GM23338 (cell line): ENCODE measurements around the gene CD247. TPM values are rescaled to one million over a fixed set of nuclear protein-coding genes. Genes with fewer than 3 reads are reported as not detected.
A peak's percentile ranks its signal among the peaks of the same experiment; 100 is the strongest.

Source experiments
- ATAC-seq: fragments of 200-7000 bp; cut with Tn5 transposase; 3 replicates; pipeline ENCODE4 v1.9.1; 2020
- DNase-seq: peaks from one replicate; pipeline ENCODE4 v3.0.0-alpha.2; 2015; ENCODE audit warnings: low spot score
- H2AFZ ChIP-seq: fragments of 200-600 bp; sonication (generic); 2 replicates; pipeline ENCODE4 v1.8.0; 2016; ENCODE audit warnings: antibody characterized with exemption, mild to moderate bottlenecking, moderate library complexity
- H3F3A ChIP-seq: fragments of 200-600 bp; sonication (generic); replicated peaks from 2 replicates; pipeline ENCODE4 v1.8.0; 2017; ENCODE audit warnings: antibody characterized with exemption, mixed run types, low read depth
- H3K27ac ChIP-seq: fragments of 200-600 bp; sonication (generic); 2 replicates; pipeline ENCODE4 v1.6.1; 2016; ENCODE audit warnings: low read depth
- H3K27me3 ChIP-seq: fragments of 200-600 bp; sonication (generic); 2 replicates; pipeline ENCODE4 v1.8.0; 2016; ENCODE audit warnings: mild to moderate bottlenecking, mixed run types, moderate library complexity; ENCODE audit not compliant: insufficient read depth
- H3K36me3 ChIP-seq: fragments of 200-600 bp; sonication (generic); 2 replicates; pipeline ENCODE4 v1.8.0; 2016; ENCODE audit warnings: mild to moderate bottlenecking; ENCODE audit not compliant: insufficient read depth
- H3K4me1 ChIP-seq: fragments of 200-600 bp; sonication (generic); 2 replicates; pipeline ENCODE4 v1.8.0; 2016; ENCODE audit warnings: mild to moderate bottlenecking, moderate library complexity; ENCODE audit not compliant: insufficient read depth
- H3K4me2 ChIP-seq: fragments of 200-600 bp; sonication (generic); 2 replicates; pipeline ENCODE4 v1.7.1; 2017; ENCODE audit warnings: mixed run types
- H3K4me3 ChIP-seq: fragments of 200-600 bp; sonication (generic); 2 replicates; pipeline ENCODE4 v1.6.1; 2016; ENCODE audit warnings: mixed run types
- H3K79me2 ChIP-seq: fragments of 200-600 bp; sonication (generic); replicated peaks from 2 replicates; pipeline ENCODE4 v1.8.0; 2017; ENCODE audit warnings: mild to moderate bottlenecking; ENCODE audit not compliant: insufficient read depth
- H3K9me2 ChIP-seq: fragments of 200-600 bp; sonication (generic); 2 replicates; pipeline ENCODE4 v1.8.0; 2017; ENCODE audit not compliant: insufficient read depth
- H4K20me1 ChIP-seq: fragments of 200-600 bp; sonication (generic); replicated peaks from 2 replicates; pipeline ENCODE4 v1.8.0; 2017; ENCODE audit warnings: mild to moderate bottlenecking; ENCODE audit not compliant: insufficient read depth
- H3K27ac Mint-ChIP-seq: 2 replicates; pipeline ENCODE4 v1.8.0; 2020; ENCODE audit warnings: inconsistent platforms, mild to moderate bottlenecking, moderate library complexity, mixed read lengths
- H3K27me3 Mint-ChIP-seq: 3 replicates; pipeline ENCODE4 v1.8.0; 2022; ENCODE audit warnings: low read depth, mild to moderate bottlenecking, moderate library complexity, mixed read lengths, inconsistent platforms; ENCODE audit not compliant: insufficient read depth, poor library complexity
- H3K36me3 Mint-ChIP-seq: 3 replicates; pipeline ENCODE4 v1.8.0; 2021; ENCODE audit warnings: low read depth, mild to moderate bottlenecking, inconsistent platforms, moderate library complexity, mixed read lengths
- H3K4me1 Mint-ChIP-seq: 3 replicates; pipeline ENCODE4 v1.8.0; 2020; ENCODE audit warnings: mild to moderate bottlenecking, inconsistent platforms, mixed read lengths
- H3K4me3 Mint-ChIP-seq: 3 replicates; pipeline ENCODE4 v1.8.0; 2021; ENCODE audit warnings: moderate library complexity, mild to moderate bottlenecking, inconsistent platforms, mixed read lengths
- H3K9me3 Mint-ChIP-seq: 3 replicates; pipeline ENCODE4 v1.8.0; 2020; ENCODE audit warnings: moderate library complexity, mild to moderate bottlenecking, inconsistent platforms, mixed read lengths
- CREB1 ChIP-seq: fragments of 250-450 bp; sonication (Bioruptor Pico); IDR thresholded peaks from 2 replicates; pipeline ENCODE4 v1.5.0; 2020; ENCODE audit warnings: low read depth, mild to moderate bottlenecking, moderate library complexity
- EZH2 ChIP-seq: fragments of 200-600 bp; sonication (generic); IDR thresholded peaks from one replicate; pipeline ENCODE4 v1.8.0; 2017; ENCODE audit warnings: antibody characterized with exemption, mild to moderate bottlenecking, low read depth; ENCODE audit not compliant: unreplicated experiment
- EZH2phosphoT487 ChIP-seq: fragments of 200-600 bp; sonication (generic); IDR thresholded peaks from one replicate; pipeline ENCODE4 v1.8.1; 2018; ENCODE audit warnings: antibody characterized with exemption; ENCODE audit not compliant: unreplicated experiment
- JUNB ChIP-seq: IDR thresholded peaks from one replicate; pipeline ENCODE4 v1.6.1; 2016; ENCODE audit warnings: antibody characterized with exemption; ENCODE audit not compliant: unreplicated experiment
- NANOG ChIP-seq: IDR thresholded peaks from 2 replicates; pipeline ENCODE4 v1.6.1; 2016; ENCODE audit warnings: antibody characterized with exemption, borderline replicate concordance
- POLR2AphosphoS5 ChIP-seq: IDR thresholded peaks from 2 replicates; pipeline ENCODE4 v1.6.1; 2016; ENCODE audit warnings: antibody characterized with exemption, low read depth
- STAT1 ChIP-seq: IDR thresholded peaks from one replicate; pipeline ENCODE4 v1.6.1; 2016; ENCODE audit warnings: antibody characterized with exemption; ENCODE audit not compliant: unreplicated experiment
- ZNF331 ChIP-seq: fragments of 250-450 bp; sonication (Bioruptor Pico); IDR thresholded peaks from 2 replicates; pipeline ENCODE4 v1.5.0; 2020; ENCODE audit warnings: low read depth, mild to moderate bottlenecking, moderate library complexity
- polyA plus RNA-seq: library from polyadenylated mRNA; unstranded; fragments of >200 nt; fragmentation: Nextera tagmentation; extraction: Ambion mirVana; gene quantifications from 2 replicates; pipeline ENCODE4 v1.2.1, GENCODE V29; 2016
- total RNA-seq: library from RNA; depleted of rRNA; stranded (reverse); fragments of >200 nt; shearing (Covaris generic); gene quantifications from 2 replicates; pipeline ENCODE4 v1.2.3, GENCODE V29; 2014
- TF ChIP-seq, protein P1 (sequence below): fragments of 250-450 bp; sonication (Bioruptor Pico); IDR thresholded peaks from 2 replicates; pipeline ENCODE4 v1.5.0; 2020; ENCODE audit warnings: mild to moderate bottlenecking, moderate library complexity
- TF ChIP-seq, protein P2 (sequence below): IDR thresholded peaks from 2 replicates; pipeline ENCODE4 v1.6.1; 2016; ENCODE audit warnings: antibody characterized with exemption
- TF ChIP-seq, protein P3 (sequence below), 2 experiments: fragments of 200-600 bp in 1 of 2; sonication (generic) in 1 of 2; conservative IDR thresholded peaks; 2 replicates each; pipeline versions ENCODE4 v1.5.1 to v1.6.1; 2016 to 2017; ENCODE audit warnings: antibody characterized with exemption in 2 of 2, low read depth in 2 of 2, mild to moderate bottlenecking in 2 of 2, moderate library complexity in 1 of 2
- TF ChIP-seq, protein P4 (sequence below): IDR thresholded peaks from one replicate; pipeline ENCODE4 v1.6.1; 2018; ENCODE audit warnings: antibody characterized with exemption; ENCODE audit not compliant: unreplicated experiment

CD247 gene
- total and polyA plus RNA-seq, 2 experiments from 2014 or later = 1.2 to 1.4 TPM

DNA sequence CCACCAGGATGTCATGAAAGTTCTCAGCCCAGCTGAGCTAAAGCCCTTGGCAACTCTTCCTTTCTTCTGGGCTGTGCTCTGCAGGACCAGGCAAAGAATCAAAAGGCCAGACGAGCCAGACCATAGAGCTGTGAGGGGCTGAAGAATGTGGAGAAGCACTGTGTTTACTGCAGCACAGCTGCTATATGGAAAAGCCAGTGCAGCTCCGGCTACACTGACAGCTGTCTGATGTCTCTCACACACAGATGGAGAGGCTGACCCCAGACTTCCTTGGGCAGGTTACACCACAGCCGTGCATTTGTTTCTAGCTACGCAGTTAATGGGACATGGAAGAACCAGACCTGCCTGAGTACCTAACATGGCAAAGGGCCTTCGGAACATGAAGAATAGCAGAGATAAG is 40.3 kb downstream of the CD247 start:
- Histone ChIP-seq H3K27ac (no peak overlapping the region), H2AFZ (peak overlapping the region; percentile 76; the same call in 1 of the 2 replicates)
- DNase-seq = no peak

More for the DNA sequence above, 40.3 kb downstream of the CD247 start:
- Histone ChIP-seq H3K4me3 (no peak overlapping the region), H3K36me3 (no peaks in the 10 kb centered on the region; the same call in 1 of the 2 replicates), H3K4me2 (no peak overlapping the region), H3F3A (no peaks in the 10 kb centered on the region), H3K9me2 (no peaks in the 10 kb centered on the region), H4K20me1 (no peaks in the 10 kb centered on the region), H3K4me1 (no peaks in the 10 kb centered on the region; the same call in 1 of the 2 replicates), H3K27me3 (no peaks in the 10 kb centered on the region), H3K79me2 (no peaks in the 10 kb centered on the region)
- Mint-ChIP-seq H3K27ac (no peak overlapping the region), H3K9me3 (no peaks in the 10 kb centered on the region), H3K27me3 (peaks cover 2% of the 10 kb centered on the region), H3K4me3 (no peak overlapping the region), H3K36me3 (no peaks in the 10 kb centered on the region), H3K4me1 (peaks cover 6% of the 10 kb centered on the region)
- no peak for ATAC-seq
- TF ChIP-seq ZNF331 (CRISPR knock-in tag) = no peak
- TF ChIP-seq STAT1 = no peak
- TF ChIP-seq JUNB = no peak
- TF ChIP-seq, protein P1, sequence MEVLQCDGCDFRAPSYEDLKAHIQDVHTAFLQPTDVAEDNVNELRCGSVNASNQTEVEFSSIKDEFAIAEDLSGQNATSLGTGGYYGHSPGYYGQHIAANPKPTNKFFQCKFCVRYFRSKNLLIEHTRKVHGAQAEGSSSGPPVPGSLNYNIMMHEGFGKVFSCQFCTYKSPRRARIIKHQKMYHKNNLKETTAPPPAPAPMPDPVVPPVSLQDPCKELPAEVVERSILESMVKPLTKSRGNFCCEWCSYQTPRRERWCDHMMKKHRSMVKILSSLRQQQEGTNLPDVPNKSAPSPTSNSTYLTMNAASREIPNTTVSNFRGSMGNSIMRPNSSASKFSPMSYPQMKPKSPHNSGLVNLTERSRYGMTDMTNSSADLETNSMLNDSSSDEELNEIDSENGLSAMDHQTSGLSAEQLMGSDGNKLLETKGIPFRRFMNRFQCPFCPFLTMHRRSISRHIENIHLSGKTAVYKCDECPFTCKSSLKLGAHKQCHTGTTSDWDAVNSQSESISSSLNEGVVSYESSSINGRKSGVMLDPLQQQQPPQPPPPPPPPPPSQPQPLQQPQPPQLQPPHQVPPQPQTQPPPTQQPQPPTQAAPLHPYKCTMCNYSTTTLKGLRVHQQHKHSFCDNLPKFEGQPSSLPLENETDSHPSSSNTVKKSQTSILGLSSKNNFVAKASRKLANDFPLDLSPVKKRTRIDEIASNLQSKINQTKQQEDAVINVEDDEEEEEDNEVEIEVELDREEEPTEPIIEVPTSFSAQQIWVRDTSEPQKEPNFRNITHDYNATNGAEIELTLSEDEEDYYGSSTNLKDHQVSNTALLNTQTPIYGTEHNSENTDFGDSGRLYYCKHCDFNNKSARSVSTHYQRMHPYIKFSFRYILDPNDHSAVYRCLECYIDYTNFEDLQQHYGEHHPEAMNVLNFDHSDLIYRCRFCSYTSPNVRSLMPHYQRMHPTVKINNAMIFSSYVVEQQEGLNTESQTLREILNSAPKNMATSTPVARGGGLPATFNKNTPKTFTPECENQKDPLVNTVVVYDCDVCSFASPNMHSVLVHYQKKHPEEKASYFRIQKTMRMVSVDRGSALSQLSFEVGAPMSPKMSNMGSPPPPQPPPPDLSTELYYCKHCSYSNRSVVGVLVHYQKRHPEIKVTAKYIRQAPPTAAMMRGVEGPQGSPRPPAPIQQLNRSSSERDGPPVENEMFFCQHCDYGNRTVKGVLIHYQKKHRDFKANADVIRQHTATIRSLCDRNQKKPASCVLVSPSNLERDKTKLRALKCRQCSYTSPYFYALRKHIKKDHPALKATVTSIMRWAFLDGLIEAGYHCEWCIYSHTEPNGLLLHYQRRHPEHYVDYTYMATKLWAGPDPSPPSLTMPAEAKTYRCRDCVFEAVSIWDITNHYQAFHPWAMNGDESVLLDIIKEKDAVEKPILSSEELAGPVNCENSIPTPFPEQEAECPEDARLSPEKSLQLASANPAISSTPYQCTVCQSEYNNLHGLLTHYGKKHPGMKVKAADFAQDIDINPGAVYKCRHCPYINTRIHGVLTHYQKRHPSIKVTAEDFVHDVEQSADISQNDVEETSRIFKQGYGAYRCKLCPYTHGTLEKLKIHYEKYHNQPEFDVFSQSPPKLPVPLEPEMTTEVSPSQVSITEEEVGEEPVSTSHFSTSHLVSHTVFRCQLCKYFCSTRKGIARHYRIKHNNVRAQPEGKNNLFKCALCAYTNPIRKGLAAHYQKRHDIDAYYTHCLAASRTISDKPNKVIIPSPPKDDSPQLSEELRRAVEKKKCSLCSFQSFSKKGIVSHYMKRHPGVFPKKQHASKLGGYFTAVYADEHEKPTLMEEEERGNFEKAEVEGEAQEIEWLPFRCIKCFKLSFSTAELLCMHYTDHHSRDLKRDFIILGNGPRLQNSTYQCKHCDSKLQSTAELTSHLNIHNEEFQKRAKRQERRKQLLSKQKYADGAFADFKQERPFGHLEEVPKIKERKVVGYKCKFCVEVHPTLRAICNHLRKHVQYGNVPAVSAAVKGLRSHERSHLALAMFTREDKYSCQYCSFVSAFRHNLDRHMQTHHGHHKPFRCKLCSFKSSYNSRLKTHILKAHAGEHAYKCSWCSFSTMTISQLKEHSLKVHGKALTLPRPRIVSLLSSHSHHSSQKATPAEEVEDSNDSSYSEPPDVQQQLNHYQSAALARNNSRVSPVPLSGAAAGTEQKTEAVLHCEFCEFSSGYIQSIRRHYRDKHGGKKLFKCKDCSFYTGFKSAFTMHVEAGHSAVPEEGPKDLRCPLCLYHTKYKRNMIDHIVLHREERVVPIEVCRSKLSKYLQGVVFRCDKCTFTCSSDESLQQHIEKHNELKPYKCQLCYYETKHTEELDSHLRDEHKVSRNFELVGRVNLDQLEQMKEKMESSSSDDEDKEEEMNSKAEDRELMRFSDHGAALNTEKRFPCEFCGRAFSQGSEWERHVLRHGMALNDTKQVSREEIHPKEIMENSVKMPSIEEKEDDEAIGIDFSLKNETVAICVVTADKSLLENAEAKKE (CRISPR knock-in tag) = no peak
- TF ChIP-seq, protein P2, sequence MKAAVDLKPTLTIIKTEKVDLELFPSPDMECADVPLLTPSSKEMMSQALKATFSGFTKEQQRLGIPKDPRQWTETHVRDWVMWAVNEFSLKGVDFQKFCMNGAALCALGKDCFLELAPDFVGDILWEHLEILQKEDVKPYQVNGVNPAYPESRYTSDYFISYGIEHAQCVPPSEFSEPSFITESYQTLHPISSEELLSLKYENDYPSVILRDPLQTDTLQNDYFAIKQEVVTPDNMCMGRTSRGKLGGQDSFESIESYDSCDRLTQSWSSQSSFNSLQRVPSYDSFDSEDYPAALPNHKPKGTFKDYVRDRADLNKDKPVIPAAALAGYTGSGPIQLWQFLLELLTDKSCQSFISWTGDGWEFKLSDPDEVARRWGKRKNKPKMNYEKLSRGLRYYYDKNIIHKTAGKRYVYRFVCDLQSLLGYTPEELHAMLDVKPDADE = no peak
- TF ChIP-seq CREB1 (CRISPR knock-in tag) = no peak
- no peak for TF ChIP-seq NANOG
- no peak for TF ChIP-seq EZH2
- TF ChIP-seq, protein P3, sequence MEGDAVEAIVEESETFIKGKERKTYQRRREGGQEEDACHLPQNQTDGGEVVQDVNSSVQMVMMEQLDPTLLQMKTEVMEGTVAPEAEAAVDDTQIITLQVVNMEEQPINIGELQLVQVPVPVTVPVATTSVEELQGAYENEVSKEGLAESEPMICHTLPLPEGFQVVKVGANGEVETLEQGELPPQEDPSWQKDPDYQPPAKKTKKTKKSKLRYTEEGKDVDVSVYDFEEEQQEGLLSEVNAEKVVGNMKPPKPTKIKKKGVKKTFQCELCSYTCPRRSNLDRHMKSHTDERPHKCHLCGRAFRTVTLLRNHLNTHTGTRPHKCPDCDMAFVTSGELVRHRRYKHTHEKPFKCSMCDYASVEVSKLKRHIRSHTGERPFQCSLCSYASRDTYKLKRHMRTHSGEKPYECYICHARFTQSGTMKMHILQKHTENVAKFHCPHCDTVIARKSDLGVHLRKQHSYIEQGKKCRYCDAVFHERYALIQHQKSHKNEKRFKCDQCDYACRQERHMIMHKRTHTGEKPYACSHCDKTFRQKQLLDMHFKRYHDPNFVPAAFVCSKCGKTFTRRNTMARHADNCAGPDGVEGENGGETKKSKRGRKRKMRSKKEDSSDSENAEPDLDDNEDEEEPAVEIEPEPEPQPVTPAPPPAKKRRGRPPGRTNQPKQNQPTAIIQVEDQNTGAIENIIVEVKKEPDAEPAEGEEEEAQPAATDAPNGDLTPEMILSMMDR (conservative IDR thresholded peaks at IDR 0.05; ENCODE audit: low read depth in 2 of 2) = no peak
- no peak for TF ChIP-seq POLR2AphosphoS5
- TF ChIP-seq EZH2phosphoT487 = no peak
- TF ChIP-seq, protein P4, sequence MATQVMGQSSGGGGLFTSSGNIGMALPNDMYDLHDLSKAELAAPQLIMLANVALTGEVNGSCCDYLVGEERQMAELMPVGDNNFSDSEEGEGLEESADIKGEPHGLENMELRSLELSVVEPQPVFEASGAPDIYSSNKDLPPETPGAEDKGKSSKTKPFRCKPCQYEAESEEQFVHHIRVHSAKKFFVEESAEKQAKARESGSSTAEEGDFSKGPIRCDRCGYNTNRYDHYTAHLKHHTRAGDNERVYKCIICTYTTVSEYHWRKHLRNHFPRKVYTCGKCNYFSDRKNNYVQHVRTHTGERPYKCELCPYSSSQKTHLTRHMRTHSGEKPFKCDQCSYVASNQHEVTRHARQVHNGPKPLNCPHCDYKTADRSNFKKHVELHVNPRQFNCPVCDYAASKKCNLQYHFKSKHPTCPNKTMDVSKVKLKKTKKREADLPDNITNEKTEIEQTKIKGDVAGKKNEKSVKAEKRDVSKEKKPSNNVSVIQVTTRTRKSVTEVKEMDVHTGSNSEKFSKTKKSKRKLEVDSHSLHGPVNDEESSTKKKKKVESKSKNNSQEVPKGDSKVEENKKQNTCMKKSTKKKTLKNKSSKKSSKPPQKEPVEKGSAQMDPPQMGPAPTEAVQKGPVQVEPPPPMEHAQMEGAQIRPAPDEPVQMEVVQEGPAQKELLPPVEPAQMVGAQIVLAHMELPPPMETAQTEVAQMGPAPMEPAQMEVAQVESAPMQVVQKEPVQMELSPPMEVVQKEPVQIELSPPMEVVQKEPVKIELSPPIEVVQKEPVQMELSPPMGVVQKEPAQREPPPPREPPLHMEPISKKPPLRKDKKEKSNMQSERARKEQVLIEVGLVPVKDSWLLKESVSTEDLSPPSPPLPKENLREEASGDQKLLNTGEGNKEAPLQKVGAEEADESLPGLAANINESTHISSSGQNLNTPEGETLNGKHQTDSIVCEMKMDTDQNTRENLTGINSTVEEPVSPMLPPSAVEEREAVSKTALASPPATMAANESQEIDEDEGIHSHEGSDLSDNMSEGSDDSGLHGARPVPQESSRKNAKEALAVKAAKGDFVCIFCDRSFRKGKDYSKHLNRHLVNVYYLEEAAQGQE = no peak
